Neuronal stem cell (in vitro differentiated cells): Measurements from ENCODE around the gene ANKRD17.

ENCODE experiments used
- DNase-seq: peaks from one replicate; pipeline ENCODE4 v3.0.0-alpha.2; 2013; ENCODE audit warnings: low spot score
- H2AFZ ChIP-seq: one replicate; pipeline ENCODE4 v1.6.1; 2013; ENCODE audit warnings: mild to moderate bottlenecking, low read length, inconsistent platforms
- H2AK5ac ChIP-seq: 2 replicates; pipeline ENCODE4 v1.6.1; 2013; ENCODE audit warnings: low read depth, mild to moderate bottlenecking, inconsistent platforms, low read length, moderate library complexity, mixed read lengths
- H2BK120ac ChIP-seq: 2 replicates; pipeline ENCODE4 v1.6.1; 2013; ENCODE audit warnings: low read depth, mild to moderate bottlenecking, inconsistent platforms, low read length, moderate library complexity, mixed read lengths
- H2BK12ac ChIP-seq: one replicate; pipeline ENCODE4 v1.6.1; 2013; ENCODE audit warnings: low read length, inconsistent platforms
- H2BK15ac ChIP-seq: 2 replicates; pipeline ENCODE4 v1.6.1; 2013; ENCODE audit warnings: mild to moderate bottlenecking, low read length, inconsistent platforms, mixed read lengths
- H2BK5ac ChIP-seq: one replicate; pipeline ENCODE4 v1.6.1; 2013; ENCODE audit warnings: inconsistent platforms, mild to moderate bottlenecking, low read length, moderate library complexity
- H3K14ac ChIP-seq: one replicate; pipeline ENCODE4 v1.6.1; 2013; ENCODE audit warnings: low read length, inconsistent platforms
- H3K18ac ChIP-seq: 2 replicates; pipeline ENCODE4 v1.6.1; 2013; ENCODE audit warnings: low read length, inconsistent platforms
- H3K23ac ChIP-seq: 2 replicates; pipeline ENCODE4 v1.6.1; 2013; ENCODE audit warnings: low read depth, mild to moderate bottlenecking, mixed read lengths, low read length, inconsistent platforms; ENCODE audit not compliant: poor library complexity
- H3K27ac ChIP-seq: replicated peaks from 3 replicates; pipeline ENCODE4 v1.5.1; 2013; ENCODE audit warnings: low read length, inconsistent platforms
- H3K27me3 ChIP-seq, 3 experiments: 2 replicates each; pipeline ENCODE4 v1.6.1; 2013; ENCODE audit warnings: low read length in 3 of 3, mild to moderate bottlenecking in 2 of 3, inconsistent platforms in 1 of 3, low read depth in 1 of 3, mixed read lengths in 1 of 3, moderate library complexity in 1 of 3; ENCODE audit not compliant: control insufficient read depth in 3 of 3, insufficient read depth in 3 of 3
- H3K36me3 ChIP-seq, 2 donors: replicated peaks in 1 of 2; 2 replicates each; pipeline ENCODE4 v1.6.1; 2013; ENCODE audit warnings: low read length in 2 of 2; ENCODE audit not compliant: control insufficient read depth in 2 of 2, insufficient read depth in 2 of 2
- H3K4ac ChIP-seq: 2 replicates; pipeline ENCODE4 v1.6.1; 2013; ENCODE audit warnings: inconsistent platforms, mild to moderate bottlenecking, low read length, moderate library complexity
- H3K4me1 ChIP-seq, 2 donors: 1 replicate in 1 of 2; 2 replicates in 1 of 2; pipeline ENCODE4 v1.6.1; 2013; ENCODE audit warnings: low read length in 2 of 2, low read depth in 1 of 2; ENCODE audit not compliant: control insufficient read depth in 2 of 2, insufficient read depth in 1 of 2
- H3K4me2 ChIP-seq: one replicate; pipeline ENCODE4 v1.6.1; 2013; ENCODE audit warnings: mild to moderate bottlenecking, low read length, inconsistent platforms; ENCODE audit not compliant: insufficient read depth, poor library complexity, severe bottlenecking
- H3K4me3 ChIP-seq, 2 donors: 2 replicates each; pipeline ENCODE4 v1.5.1; 2013; ENCODE audit warnings: low read length in 2 of 2, mild to moderate bottlenecking in 2 of 2, inconsistent platforms in 1 of 2, moderate library complexity in 1 of 2
- H3K79me1 ChIP-seq: one replicate; pipeline ENCODE4 v1.6.1; 2013; ENCODE audit warnings: low read depth, mild to moderate bottlenecking, inconsistent platforms, low read length, moderate library complexity
- H3K9ac ChIP-seq: one replicate; pipeline ENCODE4 v1.6.1; 2013; ENCODE audit warnings: mild to moderate bottlenecking, low read depth, low read length, inconsistent platforms; ENCODE audit not compliant: poor library complexity
- H3K9me3 ChIP-seq, 2 donors: replicated peaks in 1 of 2; 2 replicates each; pipeline versions ENCODE3 to v1.6.1; 2013; ENCODE audit warnings: low read length in 2 of 2, mild to moderate bottlenecking in 2 of 2, inconsistent platforms in 1 of 2, low read depth in 1 of 2, mixed read lengths in 1 of 2, moderate library complexity in 1 of 2; ENCODE audit not compliant: control insufficient read depth in 2 of 2, insufficient read depth in 1 of 2
- H4K8ac ChIP-seq: one replicate; pipeline ENCODE4 v1.6.1; 2013; ENCODE audit warnings: low read depth, mild to moderate bottlenecking, inconsistent platforms, low read length, moderate library complexity
- H4K91ac ChIP-seq: one replicate; pipeline ENCODE4 v1.6.1; 2013; ENCODE audit warnings: low read length, low read depth, mild to moderate bottlenecking, inconsistent platforms; ENCODE audit not compliant: poor library complexity
- WGBS, 2 donors: extraction: QIAGEN DNeasy Blood & Tissue Kit; methylation state at CpG; one replicate each; pipeline ENCODE4 v1.1.7; 2013; ENCODE audit warnings: missing lambda C conversion rate in 2 of 2, mixed read lengths in 1 of 2; ENCODE audit not compliant: insufficient read length in 2 of 2, insufficient replicate concordance in 1 of 2; ENCODE audit errors: extremely low coverage in 2 of 2; 5-methylcytosine and 5-hydroxymethylcytosine counted together

Gene ANKRD17

GRCh38 chr4:73055241-73055897 is 203.2 kb downstream of the ANKRD17 start:
- Histone ChIP-seq H4K8ac (no peak overlapping the region), H4K91ac (no peak overlapping the region), H3K9me3 (no peaks in the 10 kb centered on the region), H3K27ac (no peak overlapping the region), H3K4me3 (no peak overlapping the region), H3K27me3 (no peaks in the 10 kb centered on the region), H3K18ac (no peak overlapping the region), H3K36me3 (peaks cover 9 to 70% of the 10 kb centered on the region in 2 donors), H2AFZ (no peak overlapping the region), H2BK15ac (no peak overlapping the region), H3K14ac (no peak overlapping the region), H3K4me1 (no peaks in the 10 kb centered on the region), H3K23ac (no peak overlapping the region), H3K4me2 (no peak overlapping the region), H3K9ac (no peak overlapping the region), H2BK5ac (no peak overlapping the region), H3K4ac (no peak overlapping the region), H2BK120ac (no peak overlapping the region), H2BK12ac (no peak overlapping the region), H3K79me1 (no peaks in the 10 kb centered on the region), H2AK5ac (no peak overlapping the region)
- WGBS, 2 donors, result no CpG with 5 or more reads among the region's 2 CpGs
- DNase-seq, result no peak

- Histone ChIP-seq H2BK12ac (no peak overlapping the region), H3K79me1 (no peaks in the 10 kb centered on the region), H3K4me1 (no peaks in the 10 kb centered on the region), H3K4ac (no peak overlapping the region), H3K14ac (no peak overlapping the region), H3K36me3 (peaks cover 4 to 57% of the 10 kb centered on the region in 2 donors), H3K9me3 (no peaks in the 10 kb centered on the region), H2AK5ac (no peak overlapping the region), H3K4me3 (no peak overlapping the region), H2BK120ac (no peak overlapping the region), H2AFZ (no peak overlapping the region), H3K27ac (no peak overlapping the region), H3K9ac (no peak overlapping the region), H3K23ac (no peak overlapping the region), H3K4me2 (no peak overlapping the region), H2BK5ac (no peak overlapping the region), H3K27me3 (no peaks in the 10 kb centered on the region), H4K91ac (no peak overlapping the region), H2BK15ac (no peak overlapping the region), H3K18ac (no peak overlapping the region), H4K8ac (no peak overlapping the region)
- WGBS, 2 donors, result no CpG with 5 or more reads among the region's 2 CpGs
- no peak for DNase-seq
Measured at GRCh38 chr4:73053974-73054480, 204.6 kb downstream of the ANKRD17 start.

GRCh38 chr4:73053076-73053475 is 205.5 kb downstream of the ANKRD17 start:
- Histone ChIP-seq H3K9ac (no peak overlapping the region), H3K27ac (no peak overlapping the region), H2BK15ac (no peak overlapping the region), H3K23ac (no peak overlapping the region), H3K14ac (no peak overlapping the region), H3K4ac (no peak overlapping the region), H4K91ac (no peak overlapping the region), H3K4me2 (no peak overlapping the region), H3K79me1 (no peaks in the 10 kb centered on the region), H2BK120ac (no peak overlapping the region), H3K36me3 (peaks cover 2 to 47% of the 10 kb centered on the region in 2 donors), H3K27me3 (no peaks in the 10 kb centered on the region), H2BK5ac (no peak overlapping the region), H2AFZ (no peak overlapping the region), H2AK5ac (no peak overlapping the region), H3K4me3 (no peak overlapping the region), H4K8ac (no peak overlapping the region), H3K4me1 (no peaks in the 10 kb centered on the region), H3K18ac (no peak overlapping the region), H3K9me3 (no peaks in the 10 kb centered on the region), H2BK12ac (no peak overlapping the region)
- DNase-seq, result no peak
- no CpG with 5 or more reads among the region's 5 CpGs for WGBS, 2 donors

DNA sequence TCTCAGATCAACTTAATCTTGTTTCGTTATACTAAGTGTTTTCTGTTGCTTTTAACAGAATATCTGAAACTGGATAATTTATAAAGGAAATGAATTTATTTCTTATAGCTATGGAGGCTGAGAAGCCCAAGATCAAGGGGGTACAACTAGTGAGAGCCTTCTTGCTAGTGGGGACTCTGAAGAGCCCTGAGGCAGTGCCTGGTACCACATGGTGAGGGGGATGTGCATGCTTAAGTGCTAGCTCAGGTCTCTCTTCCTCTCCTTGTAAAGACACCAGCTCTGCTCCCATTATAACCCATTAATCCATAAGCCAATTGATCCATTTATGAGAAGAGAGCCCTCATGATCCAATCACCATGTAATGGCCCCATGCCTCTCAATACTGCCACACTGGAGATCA is 207.0 kb downstream of the ANKRD17 start:
- no peak overlapping the region for H4K8ac ChIP-seq
- WGBS, 2 donors, result no CpG with 5 or more reads among the region's 1 CpG
- no peak for DNase-seq

More for the DNA sequence above, 207.0 kb downstream of the ANKRD17 start:
- Histone ChIP-seq H3K27me3 (no peaks in the 10 kb centered on the region), H3K4ac (no peak overlapping the region), H2BK12ac (no peak overlapping the region), H3K36me3 (peaks cover 2 to 33% of the 10 kb centered on the region in 2 donors), H4K91ac (no peak overlapping the region), H2BK15ac (no peak overlapping the region), H3K4me2 (no peak overlapping the region), H3K27ac (no peak overlapping the region), H2AFZ (no peak overlapping the region), H3K4me1 (no peaks in the 10 kb centered on the region), H3K4me3 (no peak overlapping the region), H3K23ac (no peak overlapping the region), H3K9me3 (no peaks in the 10 kb centered on the region), H2BK120ac (no peak overlapping the region), H3K79me1 (no peaks in the 10 kb centered on the region), H2AK5ac (no peak overlapping the region), H3K9ac (no peak overlapping the region), H3K14ac (no peak overlapping the region), H3K18ac (no peak overlapping the region), H2BK5ac (no peak overlapping the region)
